Esophagus squamous epithelium (tissue), 5 donors: Measurements from ENCODE around the gene FOXL1. TPM values are rescaled to one million over a fixed set of nuclear protein-coding genes. Genes with fewer than 3 reads are reported as not detected.
A peak's percentile ranks its signal among the peaks of the same experiment; 100 is the strongest.

Experiments used
- DNase-seq: peaks from one replicate; lab custom pipeline; 2025; lab: John Stamatoyannopoulos, UW
- H3K27ac ChIP-seq, 4 donors: fragments of 200-600 bp; sonication (generic); one replicate each; pipeline ENCODE4 v1.5.1; 2016 to 2019; ENCODE audit warnings: mild to moderate bottlenecking in 1 of 4
- H3K27me3 ChIP-seq, 4 donors: fragments of 200-600 bp; sonication (generic); 1 replicate in 3 of 4; 2 replicates in 1 of 4; pipeline versions ENCODE4 v1.5.1 to v1.6.0; 2017 to 2021; ENCODE audit warnings: antibody characterized with exemption in 1 of 4
- H3K36me3 ChIP-seq, 3 donors: fragments of 200-600 bp; sonication (generic); one replicate each; pipeline ENCODE4 v1.5.1; 2016 to 2019
- H3K4me1 ChIP-seq, 3 donors: fragments of 200-600 bp; sonication (generic); one replicate each; pipeline ENCODE4 v1.5.1; 2017 to 2019
- H3K4me3 ChIP-seq, 4 donors: fragments of 200-600 bp; sonication (generic); 1 replicate in 3 of 4; 2 replicates in 1 of 4; pipeline ENCODE4 v1.5.1; 2016 to 2019; ENCODE audit warnings: mild to moderate bottlenecking in 2 of 4, moderate library complexity in 1 of 4
- H3K9me3 ChIP-seq, 3 donors: fragments of 200-600 bp; sonication (generic); one replicate each; pipeline ENCODE4 v1.5.1; 2016 to 2019
- CTCF ChIP-seq, 6 experiments: fragments of 450-650 bp in 4 of 6; fragments of 200-600 bp in 2 of 6; sonication (generic) in 2 of 6; IDR thresholded peaks; one replicate each; pipeline ENCODE4 v1.5.1; 2016 to 2019; ENCODE audit warnings: antibody characterized with exemption in 6 of 6, mild to moderate bottlenecking in 4 of 6, moderate library complexity in 4 of 6
- POLR2A ChIP-seq, 4 donors: fragments of 450-650 bp; IDR thresholded peaks; one replicate each; pipeline ENCODE4 v1.6.1; 2017; ENCODE audit warnings: antibody characterized with exemption in 4 of 4, mild to moderate bottlenecking in 4 of 4, moderate library complexity in 3 of 4
- WGBS, 2 donors: methylation state at CpG; one replicate each; pipeline ENCODE4 v1.1.5; 2018; 5-methylcytosine and 5-hydroxymethylcytosine counted together
- intact Hi-C: fragments of 100-400 bp; cut with DNase I; formaldehyde crosslinking; loops from one replicate; pipeline ENCODE4 v1.15.0; 2022
- total RNA-seq, 4 donors: library from RNA; depleted of rRNA; stranded (reverse); fragments of >200 nt; gene quantifications; one replicate each; pipeline ENCODE4 v1.1.0, GENCODE V29; 2016
- donor health status: DM: yes; HTN: yes; CAD: no.

FOXL1 gene
- total RNA-seq, 4 donors from 2014 or later = 0.13 to 1.6 (median 0.57) TPM; not detected in 1

- Histone ChIP-seq H3K4me1 (peaks cover 0 to 4% (median 0%) of the 10 kb centered on the region in 3 donors), H3K27ac (peak overlapping the region in 2 of 4 donors; percentile 23 to 39), H3K27me3 (peaks cover 0 to 66% (median 0%) of the 10 kb centered on the region in 4 donors), H3K36me3 (no peaks in the 10 kb centered on the region), H3K9me3 (no peaks in the 10 kb centered on the region), H3K4me3 (no peak overlapping the region)
- 83% methylated on average over 9 of the region's 18 CpGs; no CpG with 5 or more reads in 1 of the 2 donors for WGBS, 2 donors
- intact Hi-C loops = no loop called here
- DNase-seq = no peak
- TF ChIP-seq POLR2A (IDR thresholded peaks at IDR 0.05) (no peak), CTCF (IDR thresholded peaks at IDR 0.05) (no peak)
Measured at GRCh38 chr16:86610779-86611524, 32.6 kb downstream of the FOXL1 start.

GRCh38 chr16:86611525-86611855, 33.1 kb downstream of the FOXL1 start:
- Histone ChIP-seq H3K4me3 (no peak overlapping the region), H3K27ac (peak overlapping the region in 2 of 4 donors; percentile 23 to 39), H3K4me1 (peaks cover 0 to 4% (median 0%) of the 10 kb centered on the region in 3 donors), H3K9me3 (no peaks in the 10 kb centered on the region), H3K27me3 (peaks cover 0 to 63% (median 0%) of the 10 kb centered on the region in 4 donors), H3K36me3 (no peaks in the 10 kb centered on the region)
- no peak for DNase-seq
- no peak for TF ChIP-seq CTCF (IDR thresholded peaks at IDR 0.05)
- TF ChIP-seq POLR2A (IDR thresholded peaks at IDR 0.05) = no peak
- intact Hi-C loops = no loop called here
- 56 to 69% methylated on average over 5 to 7 of the region's 7 CpGs for WGBS, 2 donors

- intact Hi-C loops = no loop called here
- Histone ChIP-seq H3K36me3 (no peaks in the 10 kb centered on the region), H3K4me1 (peaks cover 0 to 4% (median 0%) of the 10 kb centered on the region in 3 donors), H3K4me3 (no peak overlapping the region), H3K27me3 (peaks cover 0 to 63% (median 0%) of the 10 kb centered on the region in 4 donors), H3K9me3 (no peaks in the 10 kb centered on the region), H3K27ac (no peak overlapping the region)
- DNase-seq = no peak
- WGBS, 2 donors = 78 to 83% methylated on average over 3 of the region's 3 CpGs
- TF ChIP-seq POLR2A (IDR thresholded peaks at IDR 0.05) (no peak), CTCF (IDR thresholded peaks at IDR 0.05) (no peak)
Measured at GRCh38 chr16:86611941-86612340, 33.6 kb downstream of the FOXL1 start.

GRCh38 chr16:86614699-86615098, 36.4 kb downstream of the FOXL1 start:
- Histone ChIP-seq H3K4me1 (peaks cover 0 to 11% (median 0%) of the 10 kb centered on the region in 3 donors), H3K27ac (no peak overlapping the region), H3K36me3 (no peaks in the 10 kb centered on the region), H3K4me3 (no peak overlapping the region), H3K27me3 (peaks cover 0 to 44% (median 0%) of the 10 kb centered on the region in 4 donors), H3K9me3 (no peaks in the 10 kb centered on the region)
- intact Hi-C loops = no loop called here
- no peak for DNase-seq
- TF ChIP-seq CTCF (IDR thresholded peaks at IDR 0.05) (no peak), POLR2A (IDR thresholded peaks at IDR 0.05) (no peak)
- WGBS, 2 donors = 35 to 78% methylated on average over 5 of the region's 5 CpGs

- Histone ChIP-seq H3K27ac (no peak overlapping the region), H3K36me3 (no peaks in the 10 kb centered on the region), H3K4me1 (peaks cover 0 to 7% (median 0%) of the 10 kb centered on the region in 3 donors), H3K27me3 (peaks cover 0 to 45% (median 0%) of the 10 kb centered on the region in 4 donors), H3K4me3 (no peak overlapping the region), H3K9me3 (no peaks in the 10 kb centered on the region)
- WGBS, 2 donors = 50 to 68% methylated on average over 5 of the region's 5 CpGs
- no peak for DNase-seq
- no peak for TF ChIP-seq POLR2A (IDR thresholded peaks at IDR 0.05)
- TF ChIP-seq CTCF (IDR thresholded peaks at IDR 0.05) = no peak
- intact Hi-C loops = no loop called here
Measured at GRCh38 chr16:86616906-86617305, 38.6 kb downstream of the FOXL1 start.
